Neural progenitor cell (in vitro differentiated cells): ENCODE measurements around the gene CDK5R1. TPM values are rescaled to one million over a fixed set of nuclear protein-coding genes. Genes with fewer than 3 reads are reported as not detected.

Source experiments
- DNase-seq: peaks from one replicate; pipeline ENCODE4 v3.0.0-alpha.2; 2016; ENCODE audit warnings: low spot score
- H2AFZ ChIP-seq: fragments of 200-600 bp; sonication (generic); replicated peaks from 2 replicates; pipeline ENCODE4 v1.6.1; 2016; ENCODE audit warnings: antibody characterized with exemption
- H3F3A ChIP-seq: fragments of 200-600 bp; sonication (generic); 2 replicates; pipeline ENCODE4 v1.6.1; 2016; ENCODE audit warnings: antibody characterized with exemption, low read depth
- H3K27ac ChIP-seq: fragments of 200-600 bp; sonication (generic); 2 replicates; pipeline ENCODE4 v1.5.1; 2016; ENCODE audit warnings: mild to moderate bottlenecking
- H3K27me3 ChIP-seq: fragments of 200-600 bp; sonication (generic); 2 replicates; pipeline ENCODE4 v1.6.1; 2016; ENCODE audit warnings: mild to moderate bottlenecking, moderate library complexity
- H3K36me3 ChIP-seq: fragments of 200-600 bp; sonication (generic); 2 replicates; pipeline ENCODE4 v1.5.1; 2016
- H3K4me1 ChIP-seq: fragments of 200-600 bp; sonication (generic); 2 replicates; pipeline ENCODE4 v1.6.1; 2016; ENCODE audit warnings: mixed run types
- H3K4me2 ChIP-seq: fragments of 200-600 bp; sonication (generic); 2 replicates; pipeline ENCODE4 v1.6.1; 2016
- H3K4me3 ChIP-seq: fragments of 200-600 bp; sonication (generic); 2 replicates; pipeline ENCODE4 v1.5.1; 2016
- H3K79me2 ChIP-seq: fragments of 200-600 bp; sonication (generic); 2 replicates; pipeline ENCODE4 v1.6.1; 2016; ENCODE audit warnings: low read depth
- H3K9ac ChIP-seq: fragments of 200-600 bp; sonication (generic); 2 replicates; pipeline ENCODE4 v1.6.1; 2016
- H3K9me3 ChIP-seq: fragments of 200-600 bp; sonication (generic); 2 replicates; pipeline ENCODE4 v1.5.1; 2016; ENCODE audit warnings: low read depth
- H4K20me1 ChIP-seq: fragments of 200-600 bp; sonication (generic); 2 replicates; pipeline ENCODE4 v1.6.1; 2016; ENCODE audit warnings: low read depth
- H3K27ac Mint-ChIP-seq: 3 replicates; pipeline ENCODE4 v1.8.0; 2021; ENCODE audit warnings: mixed read lengths
- H3K27me3 Mint-ChIP-seq: 2 replicates; pipeline ENCODE4 v1.8.0; 2022; ENCODE audit warnings: low read depth, mild to moderate bottlenecking, inconsistent platforms, moderate library complexity, mixed read lengths; ENCODE audit not compliant: insufficient read depth
- H3K36me3 Mint-ChIP-seq: 3 replicates; pipeline ENCODE4 v1.8.0; 2021; ENCODE audit warnings: mixed read lengths
- H3K4me1 Mint-ChIP-seq: 3 replicates; pipeline ENCODE4 v1.8.0; 2021; ENCODE audit warnings: mixed read lengths
- H3K4me3 Mint-ChIP-seq: 3 replicates; pipeline ENCODE4 v1.8.0; 2021; ENCODE audit warnings: mild to moderate bottlenecking, moderate library complexity, mixed read lengths
- H3K9me3 Mint-ChIP-seq: 3 replicates; pipeline ENCODE4 v1.8.0; 2020; ENCODE audit warnings: mixed read lengths
- EZH2 ChIP-seq: fragments of 200-600 bp; sonication (generic); IDR thresholded peaks from 2 replicates; pipeline ENCODE4 v1.6.1; 2017; ENCODE audit warnings: antibody characterized with exemption, mild to moderate bottlenecking, moderate library complexity
- EZH2phosphoT487 ChIP-seq: fragments of 200-600 bp; sonication (generic); IDR thresholded peaks from 2 replicates; pipeline ENCODE4 v1.6.1; 2017; ENCODE audit warnings: antibody characterized with exemption
- total RNA-seq: library from RNA; depleted of rRNA; stranded (reverse); fragments of >200 nt; gene quantifications from 2 replicates; pipeline ENCODE4 v1.2.3, GENCODE V29; 2015; ENCODE audit warnings: low replicate concordance
- TF ChIP-seq, protein P1 (sequence below): fragments of 200-600 bp; sonication (generic); IDR thresholded peaks from 2 replicates; pipeline ENCODE4 v1.5.1; 2017; ENCODE audit warnings: antibody characterized with exemption, mild to moderate bottlenecking

CDK5R1 gene
- total RNA-seq, 1 donor from 2014 or later: 6.9 TPM

DNA sequence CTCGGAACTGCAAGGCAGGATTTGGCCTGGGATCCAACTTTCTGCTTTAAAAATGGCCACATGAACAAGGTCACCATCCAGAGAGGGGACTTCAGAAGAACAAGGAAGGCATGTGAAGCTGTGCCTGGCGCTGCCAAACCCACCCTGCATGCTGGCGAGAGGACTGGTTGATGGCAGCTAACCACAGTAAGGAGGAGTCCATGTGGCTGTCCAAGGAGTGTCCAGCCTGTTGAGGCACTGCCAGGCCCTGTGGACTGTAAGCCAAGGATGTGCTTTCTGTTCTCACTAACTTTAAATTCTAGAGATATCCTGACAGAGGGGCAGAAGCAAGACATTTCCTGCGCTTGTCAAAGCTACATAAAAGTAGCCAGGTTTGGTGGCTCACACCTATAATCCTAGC lies 40.4 kb downstream of the CDK5R1 start:
- Histone ChIP-seq H3K9ac (no peak overlapping the region), H3K27ac (no peak overlapping the region), H3K36me3 (no peaks in the 10 kb centered on the region), H3K4me3 (no peak overlapping the region), H3K79me2 (no peaks in the 10 kb centered on the region), H2AFZ (no peak overlapping the region), H4K20me1 (no peaks in the 10 kb centered on the region), H3K9me3 (no peaks in the 10 kb centered on the region), H3K4me1 (peaks cover 7% of the 10 kb centered on the region), H3K4me2 (no peak overlapping the region), H3F3A (no peaks in the 10 kb centered on the region), H3K27me3 (no peaks in the 10 kb centered on the region)
- Mint-ChIP-seq H3K27me3 (peaks cover 17% of the 10 kb centered on the region), H3K4me1 (peaks cover 43% of the 10 kb centered on the region), H3K9me3 (no peaks in the 10 kb centered on the region), H3K4me3 (no peak overlapping the region), H3K27ac (no peak overlapping the region), H3K36me3 (no peaks in the 10 kb centered on the region)
- TF ChIP-seq, protein P1, sequence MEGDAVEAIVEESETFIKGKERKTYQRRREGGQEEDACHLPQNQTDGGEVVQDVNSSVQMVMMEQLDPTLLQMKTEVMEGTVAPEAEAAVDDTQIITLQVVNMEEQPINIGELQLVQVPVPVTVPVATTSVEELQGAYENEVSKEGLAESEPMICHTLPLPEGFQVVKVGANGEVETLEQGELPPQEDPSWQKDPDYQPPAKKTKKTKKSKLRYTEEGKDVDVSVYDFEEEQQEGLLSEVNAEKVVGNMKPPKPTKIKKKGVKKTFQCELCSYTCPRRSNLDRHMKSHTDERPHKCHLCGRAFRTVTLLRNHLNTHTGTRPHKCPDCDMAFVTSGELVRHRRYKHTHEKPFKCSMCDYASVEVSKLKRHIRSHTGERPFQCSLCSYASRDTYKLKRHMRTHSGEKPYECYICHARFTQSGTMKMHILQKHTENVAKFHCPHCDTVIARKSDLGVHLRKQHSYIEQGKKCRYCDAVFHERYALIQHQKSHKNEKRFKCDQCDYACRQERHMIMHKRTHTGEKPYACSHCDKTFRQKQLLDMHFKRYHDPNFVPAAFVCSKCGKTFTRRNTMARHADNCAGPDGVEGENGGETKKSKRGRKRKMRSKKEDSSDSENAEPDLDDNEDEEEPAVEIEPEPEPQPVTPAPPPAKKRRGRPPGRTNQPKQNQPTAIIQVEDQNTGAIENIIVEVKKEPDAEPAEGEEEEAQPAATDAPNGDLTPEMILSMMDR: no peak
- TF ChIP-seq EZH2phosphoT487 (no peak), EZH2 (no peak)
- no peak for DNase-seq

DNA sequence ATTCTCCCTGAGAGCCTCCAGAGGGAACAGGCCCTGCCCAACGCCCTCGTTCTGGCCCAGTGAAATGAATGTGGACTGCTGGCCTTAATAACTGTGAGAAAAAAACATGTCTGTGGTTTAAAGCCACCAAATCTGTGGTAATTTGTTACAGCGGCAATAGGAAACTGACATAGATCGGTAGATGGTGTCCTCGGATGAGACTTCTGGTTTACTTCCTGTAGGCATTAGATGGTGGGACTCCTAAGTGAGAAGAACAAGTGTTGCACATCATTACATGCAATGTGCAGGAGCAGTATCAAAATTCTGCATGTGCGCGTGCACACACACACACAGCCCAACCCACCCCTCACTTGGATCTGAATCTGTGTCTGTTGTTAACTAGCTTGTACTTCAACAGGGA lies 42.0 kb downstream of the CDK5R1 start:
- Histone ChIP-seq H3K36me3 (no peaks in the 10 kb centered on the region), H3F3A (no peaks in the 10 kb centered on the region), H4K20me1 (no peaks in the 10 kb centered on the region), H3K9me3 (no peaks in the 10 kb centered on the region), H3K9ac (no peak overlapping the region), H3K27ac (no peak overlapping the region), H3K27me3 (no peaks in the 10 kb centered on the region), H3K4me1 (no peaks in the 10 kb centered on the region), H3K4me2 (no peak overlapping the region), H3K79me2 (no peaks in the 10 kb centered on the region), H2AFZ (no peak overlapping the region), H3K4me3 (no peak overlapping the region)
- Mint-ChIP-seq H3K4me3 (no peak overlapping the region), H3K27me3 (peaks cover 17% of the 10 kb centered on the region), H3K27ac (peak overlapping the region; percentile 88), H3K9me3 (no peaks in the 10 kb centered on the region), H3K36me3 (peaks cover 2% of the 10 kb centered on the region), H3K4me1 (peaks cover 36% of the 10 kb centered on the region)
- TF ChIP-seq EZH2 (no peak), EZH2phosphoT487 (no peak)
- TF ChIP-seq, protein P1: no peak
- DNase-seq: no peak

DNA sequence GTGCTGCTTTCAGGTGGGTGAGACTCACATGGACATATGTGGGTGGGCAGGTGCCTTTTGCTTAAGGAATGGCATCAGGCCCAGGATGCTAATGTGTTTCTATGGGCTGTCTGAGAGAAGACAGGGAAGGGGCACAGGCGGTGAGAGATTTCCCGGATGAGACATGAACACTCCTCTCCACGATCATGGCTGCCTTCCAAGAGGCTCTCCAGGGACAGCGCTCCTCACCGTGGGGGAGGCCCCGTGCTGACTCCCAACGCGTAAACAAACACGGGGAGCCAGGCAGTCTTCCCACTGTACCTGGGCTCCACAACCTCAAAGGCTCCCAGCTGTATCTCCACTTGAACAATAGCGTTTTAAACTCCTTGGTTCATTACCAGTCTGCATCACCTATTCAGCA lies 42.8 kb downstream of the CDK5R1 start:
- Mint-ChIP-seq H3K27ac (no peak overlapping the region), H3K9me3 (no peaks in the 10 kb centered on the region), H3K27me3 (peaks cover 17% of the 10 kb centered on the region), H3K36me3 (peaks cover 2% of the 10 kb centered on the region), H3K4me3 (no peak overlapping the region), H3K4me1 (peaks cover 35% of the 10 kb centered on the region)
- Histone ChIP-seq H2AFZ (no peak overlapping the region), H3K4me2 (no peak overlapping the region), H4K20me1 (no peaks in the 10 kb centered on the region), H3F3A (no peaks in the 10 kb centered on the region), H3K27ac (no peak overlapping the region), H3K4me1 (no peaks in the 10 kb centered on the region), H3K4me3 (no peak overlapping the region), H3K79me2 (no peaks in the 10 kb centered on the region), H3K36me3 (no peaks in the 10 kb centered on the region), H3K9ac (no peak overlapping the region), H3K27me3 (no peaks in the 10 kb centered on the region), H3K9me3 (no peaks in the 10 kb centered on the region)
- TF ChIP-seq, protein P1: no peak
- TF ChIP-seq EZH2phosphoT487: no peak
- no peak for TF ChIP-seq EZH2
- DNase-seq: no peak
